Kidney epithelial cell (primary cell): ENCODE measurements around the gene CNNM4. TPM values are rescaled to one million over a fixed set of nuclear protein-coding genes. Genes with fewer than 3 reads are reported as not detected.

Experiments used
- DNase-seq: peaks from one replicate; pipeline ENCODE4 v3.0.0-alpha.2; 2010; ENCODE audit warnings: low read depth
- H3K27me3 ChIP-seq: 2 replicates; pipeline ENCODE4 v1.6.0; 2011; ENCODE audit warnings: low read length; ENCODE audit not compliant: control insufficient read depth, insufficient read depth
- H3K36me3 ChIP-seq: 2 replicates; pipeline ENCODE4 v1.5.1; 2011; ENCODE audit warnings: low read length; ENCODE audit not compliant: control insufficient read depth, insufficient read depth
- H3K4me3 ChIP-seq: 2 replicates; pipeline ENCODE4 v1.5.1; 2011; ENCODE audit warnings: low read depth, mild to moderate bottlenecking, control low read depth, low read length
- CTCF ChIP-seq: IDR thresholded peaks from 2 replicates; pipeline ENCODE4 v1.5.1; 2011; ENCODE audit warnings: mild to moderate bottlenecking, moderate library complexity, low read length, control low read depth, inconsistent platforms; ENCODE audit not compliant: insufficient read depth, poor library complexity, severe bottlenecking
- total RNA-seq: library from RNA; depleted of rRNA; stranded (reverse); fragments of >200 nt; gene quantifications from 2 replicates; pipeline ENCODE4 v1.2.3, GENCODE V29; 2015

Gene CNNM4
- total RNA-seq, 1 donor from 2014 or later = 8.2 TPM

- TF ChIP-seq CTCF = peak; percentile 28
- Histone ChIP-seq H3K36me3 (no peaks in the 10 kb centered on the region), H3K27me3 (no peaks in the 10 kb centered on the region), H3K4me3 (peak overlapping the region; percentile 74)
- no peak for DNase-seq
Measured at GRCh38 chr2:96760986-96761832, 507 bp downstream of the CNNM4 start.

- DNase-seq = no peak
- no peaks in the 10 kb centered on the region for H3K27me3 ChIP-seq
- H3K36me3 ChIP-seq = no peaks in the 10 kb centered on the region
- TF ChIP-seq CTCF = no peak
- H3K4me3 ChIP-seq = peak overlapping the region; percentile 28
Measured at GRCh38 chr2:96762529-96763311, 2.0 kb downstream of the CNNM4 start.

- peak; percentile 77 for TF ChIP-seq CTCF
- H3K27me3 ChIP-seq = no peaks in the 10 kb centered on the region
- H3K4me3 ChIP-seq = peak overlapping the region; percentile 28
- DNase-seq = no peak
- H3K36me3 ChIP-seq = no peaks in the 10 kb centered on the region
Measured at GRCh38 chr2:96763511-96764252, 3.0 kb downstream of the CNNM4 start.

- Histone ChIP-seq H3K27me3 (no peaks in the 10 kb centered on the region), H3K36me3 (no peaks in the 10 kb centered on the region), H3K4me3 (peak overlapping the region; percentile 28)
- no peak for DNase-seq
- TF ChIP-seq CTCF = no peak
Measured at GRCh38 chr2:96764253-96764637, 3.5 kb downstream of the CNNM4 start.

GRCh38 chr2:96767135-96767871, 6.6 kb downstream of the CNNM4 start:
- Histone ChIP-seq H3K36me3 (no peaks in the 10 kb centered on the region), H3K27me3 (no peaks in the 10 kb centered on the region), H3K4me3 (no peak overlapping the region)
- DNase-seq = no peak
- TF ChIP-seq CTCF = no peak
